ENCODE data around the gene WDR18.

WDR18 gene

GRCh38 chr19:1026783-1027649, 42.9 kb downstream of the WDR18 start:
- Histone ChIP-seq H3F3A (ENCODE audit: insufficient read depth, low read length) (peaks cover 35% of the 10 kb centered on the region), H3K36me3 (replicated peaks; ENCODE audit: insufficient read depth, low read length) (no peaks in the 10 kb centered on the region; the same call in 1 of the 2 replicates), H3K4me2 (ENCODE audit: low read depth, low read length) (peak overlapping the region; percentile 97), H3K27me3 (replicated peaks; ENCODE audit: insufficient read depth, low read length) (no peaks in the 10 kb centered on the region), H2AFZ (ENCODE audit: low read length) (peak overlapping the region; percentile 79), H3K27ac (ENCODE audit: low read length) (peak overlapping the region; percentile 62; the same call in 1 of the 2 replicates), H3K9me2 (replicated peaks; ENCODE audit: insufficient read depth, low read length) (no peaks in the 10 kb centered on the region), H3K4me3 (ENCODE audit: low read length) (peak overlapping the region; percentile 99), H3K4me1 (ENCODE audit: low read length) (peaks cover 4% of the 10 kb centered on the region; the same call in 1 of the 2 replicates), H3K79me2 (ENCODE audit: low read length) (peaks cover 47% of the 10 kb centered on the region), H3K9me3 (replicated peaks; ENCODE audit: insufficient read depth, low read length) (no peaks in the 10 kb centered on the region), H4K20me1 (ENCODE audit: insufficient read depth, low read length) (no peaks in the 10 kb centered on the region), H3K9ac (ENCODE audit: low read length) (peak overlapping the region; percentile 76)
- TF ChIP-seq EZH2phosphoT487 (IDR thresholded peaks at IDR 0.05; ENCODE audit: low read length) (no peak), EZH2 (optimal IDR thresholded peaks at IDR 0.05; ENCODE audit: low read depth, low read length) (no peak), CTCF (IDR thresholded peaks at IDR 0.05; ENCODE audit: low read length) (no peak)
- peak; percentile 52 for DNase-seq

GRCh38 chr19:1027650-1028061, 43.5 kb downstream of the WDR18 start:
- Histone ChIP-seq H3K4me1 (ENCODE audit: low read length) (peaks cover 4% of the 10 kb centered on the region; the same call in 1 of the 2 replicates), H3K9me3 (replicated peaks; ENCODE audit: insufficient read depth, low read length) (no peaks in the 10 kb centered on the region), H3K27me3 (replicated peaks; ENCODE audit: insufficient read depth, low read length) (no peaks in the 10 kb centered on the region), H3K4me2 (ENCODE audit: low read depth, low read length) (peak overlapping the region; percentile 97), H2AFZ (ENCODE audit: low read length) (no peak overlapping the region), H3F3A (ENCODE audit: insufficient read depth, low read length) (peaks cover 35% of the 10 kb centered on the region), H3K79me2 (ENCODE audit: low read length) (peaks cover 54% of the 10 kb centered on the region), H3K9me2 (replicated peaks; ENCODE audit: insufficient read depth, low read length) (no peaks in the 10 kb centered on the region), H3K9ac (ENCODE audit: low read length) (peak overlapping the region; percentile 76; the same call in 1 of the 2 replicates), H3K27ac (ENCODE audit: low read length) (peak overlapping the region; percentile 62; the same call in 1 of the 2 replicates), H3K4me3 (ENCODE audit: low read length) (peak overlapping the region; percentile 99), H4K20me1 (ENCODE audit: insufficient read depth, low read length) (no peaks in the 10 kb centered on the region), H3K36me3 (replicated peaks; ENCODE audit: insufficient read depth, low read length) (peaks cover 5% of the 10 kb centered on the region; the same call in 1 of the 2 replicates)
- peak; percentile 24 for DNase-seq
- no peak for TF ChIP-seq CTCF (IDR thresholded peaks at IDR 0.05; ENCODE audit: low read length)

GRCh38 chr19:1028062-1028926, 44.1 kb downstream of the WDR18 start:
- H3K4me2 ChIP-seq (ENCODE audit: low read depth, low read length), result peak overlapping the region; percentile 97
- H3K36me3 ChIP-seq (replicated peaks; ENCODE audit: insufficient read depth, low read length), result peaks cover 5% of the 10 kb centered on the region; the same call in 1 of the 2 replicates
- H3F3A ChIP-seq (ENCODE audit: insufficient read depth, low read length), result peaks cover 34% of the 10 kb centered on the region
- TF ChIP-seq EZH2phosphoT487 (IDR thresholded peaks at IDR 0.05; ENCODE audit: low read length) (no peak), CTCF (IDR thresholded peaks at IDR 0.05; ENCODE audit: low read length) (no peak)
- peaks cover 4% of the 10 kb centered on the region; the same call in 1 of the 2 replicates for H3K4me1 ChIP-seq (ENCODE audit: low read length)
- peak overlapping the region; percentile 62; the same call in 1 of the 2 replicates for H3K27ac ChIP-seq (ENCODE audit: low read length)
- H2AFZ ChIP-seq (ENCODE audit: low read length), result peak overlapping the region; percentile 67
- peak; percentile 80 for DNase-seq
- H3K4me3 ChIP-seq (ENCODE audit: low read length), result peak overlapping the region; percentile 99
- no peaks in the 10 kb centered on the region for H4K20me1 ChIP-seq (ENCODE audit: insufficient read depth, low read length)
- peaks cover 59% of the 10 kb centered on the region for H3K79me2 ChIP-seq (ENCODE audit: low read length)
- no peaks in the 10 kb centered on the region for H3K9me2 ChIP-seq (replicated peaks; ENCODE audit: insufficient read depth, low read length)
- H3K27me3 ChIP-seq (replicated peaks; ENCODE audit: insufficient read depth, low read length), result no peaks in the 10 kb centered on the region
- H3K9ac ChIP-seq (ENCODE audit: low read length), result peak overlapping the region; percentile 76
- H3K9me3 ChIP-seq (replicated peaks; ENCODE audit: insufficient read depth, low read length), result no peaks in the 10 kb centered on the region

All from MM.1S (cell line).